ENCODE data around the gene WNT3A. TPM values are rescaled to one million over a fixed set of nuclear protein-coding genes. Genes with fewer than 3 reads are reported as not detected.

The WNT3A gene
- total RNA-seq, 4 donors from 2014 or later: not detected

- Histone ChIP-seq H3K36me3 (no peaks in the 10 kb centered on the region), H3K27me3 (peaks cover 83% of the 10 kb centered on the region), H3K27ac (no peak overlapping the region), H3K4me3 (peak overlapping the region in 1 of 4 donors; percentile 59), H3K4me1 (peaks cover 0 to 22% (median 14%) of the 10 kb centered on the region in 4 donors), H3K9me3 (no peaks in the 10 kb centered on the region)
- WGBS, 2 donors (ENCODE audit: low coverage in 1 of 2): 63 to 72% methylated on average over 6 to 15 of the region's 18 CpGs
- intact Hi-C loops (cut with DNase I; ENCODE audit: low total_unique reads): no loop called here
- DNase-seq: no peak
- in situ Hi-C loops (cut with MboI; ENCODE audit: low pct_ligation_motif_present in 1 of 4, low pct_unique_long_range_greater_than_20kb in 1 of 4, low sequenced_read_pairs in 3 of 4): no loop called here
- TF ChIP-seq CTCF (IDR thresholded peaks at IDR 0.05): no peak
Measured at GRCh38 chr1:228058172-228058948, 51.6 kb downstream of the WNT3A start.

GRCh38 chr1:228058949-228059633 lies 52.3 kb downstream of the WNT3A start:
- WGBS, 2 donors (ENCODE audit: low coverage in 1 of 2): 15% methylated on average over 58 of the region's 66 CpGs; no CpG with 5 or more reads in 1 of the 2 donors

GRCh38 chr1:228059634-228060457 lies 53.0 kb downstream of the WNT3A start:
- in situ Hi-C loops (cut with MboI; ENCODE audit: low pct_ligation_motif_present in 1 of 4, low pct_unique_long_range_greater_than_20kb in 1 of 4, low sequenced_read_pairs in 3 of 4) (no loop called here), intact Hi-C loops (cut with DNase I; ENCODE audit: low total_unique reads) (no loop called here)
- WGBS, 2 donors (ENCODE audit: low coverage in 1 of 2): 0 to 5% methylated on average over 2 to 14 of the region's 33 CpGs
- TF ChIP-seq POLR2A (IDR thresholded peaks at IDR 0.05): peak; percentile 41
- TF ChIP-seq EP300 (IDR thresholded peaks at IDR 0.05; ENCODE audit: low read depth): no peak
- H3K27me3 ChIP-seq: peaks cover 85% of the 10 kb centered on the region
- peaks cover 0 to 22% (median 14%) of the 10 kb centered on the region in 4 donors for H3K4me1 ChIP-seq
- no peaks in the 10 kb centered on the region for H3K36me3 ChIP-seq
- peak; percentile 97 for DNase-seq
- H3K27ac ChIP-seq: peak overlapping the region in 3 of 4 donors; percentile 70 to 80 (median 73)
- peak overlapping the region in 3 of 4 donors; percentile 22 to 59 (median 38) for H3K4me3 ChIP-seq
- H3K9me3 ChIP-seq: no peaks in the 10 kb centered on the region

More at GRCh38 chr1:228058949-228059633, 52.3 kb downstream of the WNT3A start:
- in situ Hi-C loops (cut with MboI; ENCODE audit: low pct_ligation_motif_present in 1 of 4, low pct_unique_long_range_greater_than_20kb in 1 of 4, low sequenced_read_pairs in 3 of 4): no loop called here
- DNase-seq: no peak
- Histone ChIP-seq H3K4me1 (peaks cover 0 to 22% (median 14%) of the 10 kb centered on the region in 4 donors), H3K9me3 (no peaks in the 10 kb centered on the region), H3K27me3 (peaks cover 83% of the 10 kb centered on the region), H3K36me3 (no peaks in the 10 kb centered on the region), H3K27ac (peak overlapping the region in 3 of 4 donors; percentile 1 to 41 (median 11)), H3K4me3 (peak overlapping the region in 3 of 4 donors; percentile 3 to 59 (median 38))
- TF ChIP-seq POLR2AphosphoS5 (IDR thresholded peaks at IDR 0.05) (no peak), CTCF (IDR thresholded peaks at IDR 0.05) (no peak), POLR2A (IDR thresholded peaks at IDR 0.05) (no peak), EP300 (IDR thresholded peaks at IDR 0.05; ENCODE audit: low read depth) (no peak)
- intact Hi-C loops (cut with DNase I; ENCODE audit: low total_unique reads): no loop called here

- no peak for TF ChIP-seq EP300 (IDR thresholded peaks at IDR 0.05; ENCODE audit: low read depth)
- no peak for TF ChIP-seq CTCF (IDR thresholded peaks at IDR 0.05)
- peak; percentile 4 for TF ChIP-seq POLR2A (IDR thresholded peaks at IDR 0.05)
- H3K4me1 ChIP-seq: peaks cover 0 to 22% (median 14%) of the 10 kb centered on the region in 4 donors
- intact Hi-C loops (cut with DNase I; ENCODE audit: low total_unique reads): no loop called here
- in situ Hi-C loops (cut with MboI; ENCODE audit: low pct_ligation_motif_present in 1 of 4, low pct_unique_long_range_greater_than_20kb in 1 of 4, low sequenced_read_pairs in 3 of 4): no loop called here
- 36% methylated on average over 26 of the region's 34 CpGs; no CpG with 5 or more reads in 1 of the 2 donors for WGBS, 2 donors (ENCODE audit: low coverage in 1 of 2)
- peaks cover 90% of the 10 kb centered on the region for H3K27me3 ChIP-seq
- peak; percentile 47 for DNase-seq
- peak overlapping the region in 3 of 4 donors; percentile 22 to 59 (median 38) for H3K4me3 ChIP-seq
- no peaks in the 10 kb centered on the region for H3K36me3 ChIP-seq
- H3K27ac ChIP-seq: peak overlapping the region in 3 of 4 donors; percentile 70 to 80 (median 73)
- no peaks in the 10 kb centered on the region for H3K9me3 ChIP-seq
Measured at GRCh38 chr1:228060458-228061190, 53.8 kb downstream of the WNT3A start.

Measured in transverse colon (tissue), 4 donors.